GM12892 (cell line): ENCODE data around the gene ARHGEF2.
"Not testable (repeated sequence)": the region's sequence is repeated elsewhere in the genome, so short reads cannot be mapped to it uniquely, and the experiment has no call there.

Experiments used
- DNase-seq: peaks from one replicate; pipeline ENCODE4 v3.0.0; 2011; ENCODE audit not compliant: insufficient read length
- FAIRE-seq: peaks from 2 replicates; lab custom pipeline; 2011; peaks lifted over from hg19 to GRCh38; lab: Jason Lieb, UNC
- POLR2A ChIP-seq: IDR thresholded peaks from 2 replicates; pipeline ENCODE4 v1.6.1; 2011; ENCODE audit warnings: low read depth, low read length, control low read depth
- POLR2AphosphoS5 ChIP-seq: IDR thresholded peaks from 2 replicates; pipeline ENCODE4 v1.6.1; 2011; ENCODE audit warnings: low read depth, low read length, control low read depth
- TAF1 ChIP-seq: IDR thresholded peaks from 2 replicates; pipeline ENCODE4 v1.6.1; 2011; ENCODE audit warnings: low read depth, mild to moderate bottlenecking, control low read depth, low read length, borderline replicate concordance

ARHGEF2 gene

DNA sequence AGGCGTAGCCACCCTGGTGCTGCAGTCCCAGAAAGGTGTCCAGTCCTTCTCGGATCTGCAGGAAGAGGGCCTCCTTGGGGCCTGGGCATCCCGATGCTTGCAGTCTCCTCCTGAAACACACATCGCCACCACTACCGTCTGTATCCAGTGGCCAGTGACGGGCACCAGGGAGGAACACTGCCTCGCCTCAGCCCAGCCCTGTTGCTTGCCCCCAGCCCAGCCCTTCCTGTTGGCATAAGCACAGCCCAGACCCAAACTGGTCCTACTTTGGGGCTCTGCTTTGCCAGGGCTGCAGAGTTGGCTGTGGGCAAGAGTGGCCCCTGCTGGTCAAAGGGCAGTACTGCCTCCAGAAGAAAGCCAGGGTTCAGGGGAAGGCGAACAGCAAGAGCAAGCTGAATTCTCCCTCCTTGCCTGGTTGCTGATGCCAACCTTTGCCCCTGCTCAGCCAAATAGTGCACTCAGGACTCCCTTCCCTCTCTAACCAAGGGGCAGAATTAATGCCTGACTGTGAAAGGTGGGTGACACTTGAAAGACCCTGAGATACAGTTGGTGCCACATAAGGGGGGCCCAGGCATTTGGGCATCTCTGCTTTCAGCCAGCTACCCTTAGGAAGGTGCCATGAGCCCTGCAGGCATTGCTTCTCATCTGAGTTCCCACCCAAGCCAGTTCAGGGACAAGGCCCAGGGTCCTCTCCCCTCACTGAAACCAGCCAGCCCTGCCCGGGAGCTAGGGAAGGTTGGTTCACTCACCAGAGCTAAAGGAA, 11.1 kb upstream of the ARHGEF2 start:
- peak; percentile 97 for FAIRE-seq
- DNase-seq: peak; percentile 65
- no peak for TF ChIP-seq POLR2AphosphoS5
- no peak for TF ChIP-seq POLR2A

DNA sequence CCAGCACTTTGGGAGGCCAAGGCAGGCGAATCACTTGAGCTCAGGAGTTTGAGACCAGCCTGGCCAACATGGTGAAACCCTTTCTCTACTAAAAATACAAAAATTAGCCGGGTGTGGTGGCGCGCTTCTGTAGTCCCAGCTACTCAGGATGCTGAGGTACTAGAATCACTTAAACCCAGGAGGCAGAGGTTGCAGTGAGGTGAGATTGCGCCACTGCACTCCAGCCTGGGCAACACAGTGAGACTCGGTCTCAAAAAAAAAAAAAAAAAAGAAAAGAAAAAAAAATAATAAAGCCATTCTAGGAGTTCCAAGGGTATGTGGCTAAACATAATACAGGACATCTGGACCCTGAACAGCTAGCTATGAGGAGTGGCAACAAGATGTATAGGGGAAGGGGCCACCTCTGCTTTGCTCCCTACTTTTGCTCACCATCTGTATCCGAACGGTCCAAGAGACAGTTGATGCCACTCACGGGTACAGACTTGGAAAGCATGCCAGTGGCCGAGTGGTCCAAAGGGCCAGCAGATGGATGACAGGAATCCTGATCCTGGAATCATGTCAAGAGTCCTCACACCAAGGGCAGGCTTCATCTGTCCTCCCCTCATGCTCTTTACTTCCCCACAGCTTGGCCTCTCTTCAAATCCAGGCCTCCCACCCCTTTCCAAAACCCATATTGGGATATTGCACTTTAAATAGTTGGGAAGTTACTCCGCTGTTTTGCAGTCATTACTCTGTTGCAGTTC, 6.7 kb upstream of the ARHGEF2 start:
- DNase-seq, FAIRE-seq: not testable (repeated sequence)

DNA sequence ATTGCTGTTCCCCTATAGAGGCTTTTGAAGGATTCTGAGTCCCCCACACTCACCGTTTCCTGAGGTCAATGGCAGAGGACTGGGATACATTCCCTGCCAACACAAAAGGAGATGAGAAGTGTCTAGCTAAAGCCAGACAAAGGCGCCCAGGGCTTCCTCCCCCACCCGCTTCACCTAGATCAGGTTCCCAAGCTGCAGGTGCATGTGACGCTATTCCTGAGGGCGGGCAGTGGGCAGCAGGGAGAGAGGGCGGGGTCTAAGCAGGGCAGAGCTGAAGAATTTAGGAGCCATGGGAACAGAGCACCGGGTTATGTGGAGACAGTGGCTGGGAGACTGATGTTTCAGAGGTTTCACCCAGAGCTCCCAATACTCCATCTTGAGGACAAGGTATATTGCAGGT, 6.0 kb upstream of the ARHGEF2 start:
- no peak for TF ChIP-seq POLR2A
- no peak for DNase-seq
- FAIRE-seq: no peak

DNA sequence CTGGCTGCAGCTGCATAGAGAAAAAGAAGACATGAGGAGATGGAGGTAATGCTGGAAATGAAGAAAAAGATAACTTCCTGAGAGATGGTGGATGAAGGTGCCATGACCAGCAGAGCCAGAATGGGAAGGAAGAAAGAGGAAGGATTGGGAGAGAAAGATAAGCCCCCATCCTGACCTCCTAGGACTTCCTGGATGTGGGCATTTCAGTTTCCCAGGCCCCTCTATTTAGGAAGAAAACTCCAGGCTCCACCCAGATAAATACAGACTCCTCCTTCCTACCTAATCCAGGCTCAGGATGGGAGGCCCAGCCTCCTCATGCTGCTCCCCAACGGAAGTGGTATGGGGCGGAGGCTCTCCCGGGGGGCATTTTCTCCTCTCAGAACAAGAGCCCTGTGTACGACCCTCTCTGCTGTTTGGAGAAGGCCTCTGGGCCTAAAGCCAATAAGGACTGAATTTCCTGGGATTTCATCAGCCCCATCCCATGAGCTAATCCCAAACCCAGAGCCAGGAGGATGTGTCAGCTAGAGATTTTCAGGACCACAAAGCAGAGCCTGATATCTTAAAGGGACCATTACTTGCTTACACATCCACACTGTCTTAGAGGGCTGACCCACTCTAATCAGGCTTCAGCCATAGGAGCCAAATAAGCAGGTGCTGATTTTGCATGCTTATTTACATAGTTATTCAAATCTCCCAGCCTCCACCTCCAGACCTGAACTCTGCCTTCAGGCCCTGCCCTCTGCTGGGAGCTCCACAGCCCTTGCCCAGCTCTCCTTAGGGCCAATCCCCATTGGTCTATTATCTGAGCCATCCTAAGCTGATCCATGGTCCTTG, 5.1 kb upstream of the ARHGEF2 start:
- TF ChIP-seq POLR2AphosphoS5 (no peak), POLR2A (no peak), TAF1 (no peak)
- FAIRE-seq (peak; percentile 21), DNase-seq (no peak)

DNA sequence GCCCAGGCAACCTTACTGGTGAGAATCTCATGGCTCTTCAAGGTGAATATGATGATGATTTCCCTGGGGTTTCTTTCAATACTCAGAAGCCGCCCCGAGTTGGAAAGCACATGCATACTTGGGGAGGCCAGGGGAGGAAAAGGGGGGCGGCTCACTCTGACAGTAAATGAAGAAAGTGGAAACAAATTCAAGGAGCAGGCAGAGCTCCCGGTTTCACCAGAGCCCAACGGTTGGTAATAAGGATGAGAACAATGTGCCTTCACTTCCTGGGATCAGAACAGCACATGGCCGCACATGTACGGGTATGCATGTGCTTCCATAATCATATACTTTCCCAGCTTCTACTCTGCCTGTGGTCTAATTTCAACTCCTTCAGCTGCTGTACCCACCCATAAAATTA, 3.8 kb upstream of the ARHGEF2 start:
- DNase-seq: no peak
- no peak for FAIRE-seq
- no peak for TF ChIP-seq POLR2AphosphoS5

DNA sequence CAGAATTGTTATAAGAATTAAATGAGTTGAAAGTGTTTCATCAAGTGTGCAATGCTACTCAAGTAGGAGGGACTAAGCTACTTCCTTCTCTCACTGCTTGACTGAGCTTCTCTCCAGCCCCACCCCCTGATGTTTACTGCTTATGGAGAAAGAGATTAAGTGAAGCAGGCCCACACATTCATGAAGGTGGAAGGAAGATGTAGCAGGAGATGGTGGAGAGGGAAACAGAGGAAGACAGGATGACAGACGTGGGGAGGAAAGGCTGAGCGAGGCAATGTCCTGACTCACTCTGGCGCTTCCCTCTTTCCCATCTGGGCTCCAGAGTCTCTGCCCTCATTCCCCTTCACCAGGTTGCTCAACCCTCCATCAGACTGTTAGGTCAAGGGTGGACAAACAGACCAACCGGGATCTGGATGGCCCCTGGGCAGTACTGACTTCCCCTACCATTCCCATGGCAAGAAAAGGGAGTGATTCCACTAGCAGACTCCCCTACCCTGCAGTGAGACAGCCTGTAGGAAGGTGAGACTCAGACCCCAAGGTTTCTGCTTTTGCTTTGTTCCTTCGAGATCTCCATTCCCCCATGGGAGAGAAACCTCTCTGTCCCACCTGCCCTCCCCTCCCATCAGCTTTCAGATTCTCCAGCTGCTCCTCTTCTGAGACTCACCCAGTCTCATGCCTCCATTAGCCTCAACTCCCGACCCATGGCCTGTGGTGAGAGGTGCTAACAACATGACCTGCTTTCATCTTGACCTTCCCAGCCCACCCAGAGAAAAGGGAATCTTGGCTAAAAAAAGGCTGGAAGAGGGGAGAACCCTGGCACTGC, 3.1 kb upstream of the ARHGEF2 start:
- FAIRE-seq (peak; percentile 51), DNase-seq (no peak)
- TF ChIP-seq TAF1 (no peak), POLR2A (no peak), POLR2AphosphoS5 (no peak)

DNA sequence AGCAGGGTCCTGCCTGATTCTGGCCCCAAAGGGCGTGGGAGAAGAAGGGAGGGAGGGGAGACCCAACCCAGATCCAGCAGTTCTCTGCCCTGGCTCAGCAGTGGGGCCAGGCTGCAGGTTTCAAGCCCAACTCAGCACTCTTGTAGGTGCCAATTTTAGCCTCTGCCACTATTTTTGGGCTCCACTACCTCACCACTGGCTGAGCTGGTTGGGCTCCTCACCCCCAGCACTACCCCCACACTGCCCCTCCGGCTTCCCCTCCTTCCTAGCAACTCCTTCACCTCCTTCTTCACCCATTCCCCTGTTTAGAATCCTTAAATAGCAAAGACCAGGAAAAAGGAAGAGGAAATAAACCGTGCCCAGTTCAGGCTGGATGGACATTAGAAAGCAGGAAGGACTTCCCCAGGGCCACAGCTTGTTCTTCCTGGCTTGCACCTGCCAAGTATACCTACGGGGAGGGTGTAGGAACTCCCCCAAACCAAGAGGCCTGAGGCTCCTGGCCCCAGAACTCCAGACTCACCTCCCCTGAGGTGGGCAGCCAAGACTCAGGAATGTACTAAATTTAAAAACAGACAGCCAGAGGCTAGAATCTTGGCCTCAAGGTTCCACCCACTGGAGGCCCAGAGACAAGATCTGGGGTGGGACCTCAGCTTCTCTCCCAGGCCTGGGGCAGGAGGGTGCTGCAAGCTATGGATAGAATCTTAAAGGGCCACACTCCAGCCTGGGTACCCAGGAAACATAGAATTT, 1.4 kb upstream of the ARHGEF2 start:
- DNase-seq: no peak
- FAIRE-seq: no peak
- TF ChIP-seq POLR2A (no peak; the same call in 1 of the 2 replicates), POLR2AphosphoS5 (no peak), TAF1 (no peak)

DNA sequence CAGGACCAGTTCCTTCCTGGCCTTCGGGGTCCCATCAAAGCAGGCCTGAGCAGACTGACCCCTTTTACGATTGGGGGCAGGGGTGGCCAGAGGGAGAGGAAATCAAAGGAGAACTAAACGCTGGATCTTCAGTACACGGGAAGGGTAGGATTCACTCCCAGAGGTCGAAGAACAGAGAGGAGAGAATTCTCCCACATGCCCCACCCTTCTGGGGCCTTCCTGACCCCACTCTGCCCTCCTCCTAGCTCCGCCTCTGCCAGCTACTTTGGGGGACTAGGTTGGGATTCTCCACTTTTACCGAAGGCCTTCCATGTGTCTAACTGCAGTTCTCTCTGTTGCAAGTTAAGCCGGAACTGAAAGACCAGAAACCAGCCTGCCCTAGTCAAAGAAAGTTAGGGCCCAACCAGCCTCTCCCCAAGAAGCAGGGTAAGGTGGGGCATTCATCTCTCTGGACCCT, 654 bp upstream of the ARHGEF2 start:
- DNase-seq (no peak), FAIRE-seq (no peak)
- TF ChIP-seq POLR2AphosphoS5 (no peak; the same call in 1 of the 2 replicates), POLR2A (no peak), TAF1 (no peak)

DNA sequence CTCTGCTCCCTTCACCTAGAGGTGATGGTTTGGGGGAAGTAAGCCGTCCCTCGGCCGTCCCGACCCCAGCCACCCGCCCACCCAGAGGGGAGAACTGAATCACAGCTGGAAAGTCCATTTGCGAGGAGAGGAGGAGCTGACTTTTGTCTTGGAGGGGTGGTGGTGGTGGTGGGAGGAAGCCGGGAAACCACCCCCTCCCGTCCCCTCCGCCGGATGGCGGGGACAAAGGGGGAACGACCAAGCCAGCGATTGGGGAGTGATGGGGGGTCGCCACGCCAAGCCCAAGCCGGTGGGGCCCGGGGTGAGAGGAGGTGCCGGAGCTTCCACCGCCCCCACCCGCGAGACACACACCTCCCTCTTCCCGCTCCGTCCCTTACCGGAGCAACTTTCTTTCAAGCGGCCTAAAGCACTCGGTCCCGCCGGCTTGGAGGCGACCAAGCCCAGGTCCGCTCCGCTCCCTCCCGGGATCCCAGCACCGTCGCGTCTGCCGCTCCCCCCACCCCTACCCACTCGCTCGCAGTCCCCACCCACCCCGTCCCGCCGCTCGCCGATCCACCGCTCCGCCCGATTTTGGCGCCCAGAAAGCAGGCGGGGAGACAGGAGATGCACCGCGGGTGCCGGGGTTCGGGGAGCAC, 540 bp downstream of the ARHGEF2 start:
- FAIRE-seq (no peak), DNase-seq (no peak)
- TF ChIP-seq POLR2A: no peak; the same call in 1 of the 2 replicates

DNA sequence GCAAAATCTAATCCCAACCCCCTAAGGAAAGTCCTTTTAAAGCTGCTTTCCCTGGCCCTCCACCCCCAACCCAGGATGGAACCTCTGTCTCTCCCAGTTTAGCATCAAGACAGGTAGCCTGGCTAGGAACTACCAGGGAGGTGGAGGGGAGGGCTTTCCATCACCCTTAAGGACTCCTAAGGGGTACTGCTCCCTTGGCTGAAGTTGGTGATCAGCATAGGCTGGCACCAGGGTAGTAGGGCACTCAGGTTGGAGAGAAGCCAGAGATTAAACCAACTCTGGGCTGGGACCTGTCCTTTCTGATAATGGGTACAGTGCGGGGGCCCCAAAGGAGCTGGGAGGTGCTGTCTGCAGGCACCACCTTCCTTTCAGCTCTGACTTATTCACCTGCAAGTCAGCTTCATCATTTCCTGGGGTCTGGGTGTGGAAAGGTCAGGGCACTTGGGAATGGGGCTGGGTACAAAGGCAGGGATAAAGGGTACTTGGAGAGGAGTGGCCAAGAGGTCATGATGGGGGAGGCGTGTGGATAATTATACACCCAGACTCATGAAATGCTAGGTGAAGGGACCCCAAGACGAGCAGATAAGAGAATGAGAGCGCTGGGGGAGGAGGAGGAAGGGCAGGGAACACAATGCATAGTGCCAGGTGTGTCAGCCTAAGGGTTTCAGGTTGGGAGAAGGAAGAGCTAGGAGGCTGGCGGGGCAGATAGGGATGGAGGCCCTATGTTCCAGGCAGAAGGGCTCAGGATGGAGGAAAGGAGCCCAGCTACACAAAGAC, 1.2 kb downstream of the ARHGEF2 start:
- FAIRE-seq (no peak), DNase-seq (no peak)
- TF ChIP-seq TAF1: no peak
- peak; percentile 71 for TF ChIP-seq POLR2A
- peak; percentile 72; the same call in 1 of the 2 replicates for TF ChIP-seq POLR2AphosphoS5
